HepG2 (cell line): ENCODE measurements around the gene CORO1C. TPM values are rescaled to one million over a fixed set of nuclear protein-coding genes. Genes with fewer than 3 reads are reported as not detected.
A peak's percentile ranks its signal among the peaks of the same experiment; 100 is the strongest.

Experiments
- FOXO1 ChIP-seq: sonication (generic); formaldehyde crosslinking; IDR thresholded peaks from 2 replicates; pipeline ENCODE4 v1.4.0; 2020; ENCODE audit warnings: missing genetic modification reagents
- HOXA7 ChIP-seq: sonication (generic); formaldehyde crosslinking; IDR thresholded peaks from 2 replicates; pipeline ENCODE4 v1.8.1; 2022; ENCODE audit warnings: mild to moderate bottlenecking, missing genetic modification reagents, moderate library complexity
- JUND ChIP-seq: sonication (generic); formaldehyde crosslinking; IDR thresholded peaks from 2 replicates; pipeline ENCODE4 v1.8.0; 2022; ENCODE audit warnings: mild to moderate bottlenecking, missing genetic modification reagents
- KDM5B ChIP-seq: sonication (generic); formaldehyde crosslinking; IDR thresholded peaks from 2 replicates; pipeline ENCODE4 v1.4.0; 2020; ENCODE audit warnings: missing genetic modification reagents, mild to moderate bottlenecking, borderline replicate concordance
- KLF16 ChIP-seq, 2 experiments: sonication (generic) in 1 of 2; formaldehyde crosslinking in 1 of 2; IDR thresholded peaks; 2 replicates each; pipeline versions ENCODE4 v1.6.1 to v1.8.0; 2016 to 2023; ENCODE audit warnings: missing genetic modification reagents in 2 of 2, missing compliant biosample characterization in 1 of 2
- LCORL ChIP-seq, 2 experiments: fragments of 450-650 bp in 1 of 2; sonication (generic) in 1 of 2; formaldehyde crosslinking in 1 of 2; IDR thresholded peaks; 2 replicates each; pipeline versions ENCODE4 v1.5.0 to v1.6.1; 2017 to 2020; ENCODE audit warnings: antibody characterized with exemption in 1 of 2, missing genetic modification reagents in 1 of 2
- MAFF ChIP-seq: IDR thresholded peaks from 2 replicates; pipeline ENCODE4 v1.6.1; 2011; ENCODE audit warnings: low read depth, low read length, improper control_type of control experiment
- MAX ChIP-seq: IDR thresholded peaks from 2 replicates; pipeline ENCODE4 v1.6.1; 2012; ENCODE audit warnings: inconsistent platforms
- POLR2A ChIP-seq, 2 experiments: IDR thresholded peaks; 2 replicates each; pipeline ENCODE4 v1.6.1; 2011; ENCODE audit warnings: low read depth in 2 of 2, low read length in 2 of 2, mild to moderate bottlenecking in 1 of 2, moderate library complexity in 1 of 2; ENCODE audit not compliant: insufficient read depth in 1 of 2
- REL ChIP-seq: sonication (generic); formaldehyde crosslinking; conservative IDR thresholded peaks from 2 replicates; pipeline ENCODE4 v1.8.0; 2022; ENCODE audit warnings: mild to moderate bottlenecking, missing genetic modification reagents, moderate library complexity
- ZNF30 ChIP-seq: sonication (generic); formaldehyde crosslinking; IDR thresholded peaks from 2 replicates; pipeline ENCODE4 v1.5.0; 2020; ENCODE audit warnings: mild to moderate bottlenecking, missing genetic modification reagents
- ZNF570 ChIP-seq: sonication (generic); formaldehyde crosslinking; IDR thresholded peaks from 2 replicates; pipeline ENCODE4 v1.4.0; 2020; ENCODE audit warnings: mild to moderate bottlenecking, missing genetic modification reagents, borderline replicate concordance
- ZNF790 ChIP-seq: sonication (generic); formaldehyde crosslinking; IDR thresholded peaks from 2 replicates; pipeline ENCODE4 v1.8.0; 2022; ENCODE audit warnings: missing genetic modification reagents, mild to moderate bottlenecking, borderline replicate concordance
- polyA plus RNA-seq, 8 experiments: library from polyadenylated mRNA; depleted of rRNA in 3 of 8; stranded (reverse) in 7 of 8; unstranded in 1 of 8; fragments of >200 nt; fragmentation: Illumina TruSeq in 4 of 8; extraction: Trizol in 4 of 8; gene quantifications; 2 replicates each; pipeline versions ENCODE4 v1.2.1 to v1.2.3, GENCODE V29; 2011 to 2016; ENCODE audit warnings: low read depth in 4 of 8, missing spikeins in 1 of 8, mixed read lengths in 1 of 8; ENCODE audit not compliant: insufficient read depth in 1 of 8
- total RNA-seq, 5 experiments: library from RNA; depleted of rRNA; stranded (reverse); fragments of >200 nt; fragmentation: Illumina TruSeq; extraction: Trizol; gene quantifications; 2 replicates each; pipeline ENCODE4 v1.2.3, GENCODE V29; 2016; ENCODE audit warnings: low read depth in 1 of 5
- TF ChIP-seq, protein P1 (sequence below): sonication (generic); formaldehyde crosslinking; IDR thresholded peaks from 2 replicates; pipeline ENCODE4 v1.8.0; 2023; ENCODE audit warnings: mild to moderate bottlenecking, missing genetic modification reagents
- TF ChIP-seq, protein P2 (sequence below): sonication (generic); formaldehyde crosslinking; IDR thresholded peaks from 2 replicates; pipeline ENCODE4 v1.5.0; 2020; ENCODE audit warnings: mild to moderate bottlenecking, missing genetic modification reagents
- TF ChIP-seq, protein P3 (sequence below): IDR thresholded peaks from 2 replicates; pipeline ENCODE4 v1.6.1; 2016; ENCODE audit warnings: low read depth
- TF ChIP-seq, protein P4 (sequence below): sonication (generic); formaldehyde crosslinking; IDR thresholded peaks from 2 replicates; pipeline ENCODE4 v1.8.0; 2022; ENCODE audit warnings: mild to moderate bottlenecking, missing genetic modification reagents, moderate library complexity
- TF ChIP-seq, protein P5 (sequence below): sonication (generic); formaldehyde crosslinking; IDR thresholded peaks from 2 replicates; pipeline ENCODE4 v1.5.0; 2020; ENCODE audit warnings: missing genetic modification reagents
- TF ChIP-seq, protein P6 (sequence below), 2 experiments: sonication (generic) in 1 of 2; formaldehyde crosslinking in 1 of 2; IDR thresholded peaks; 2 replicates each; pipeline versions ENCODE4 v1.4.0 to v1.6.1; 2018 to 2020; ENCODE audit warnings: missing genetic modification reagents in 2 of 2, borderline replicate concordance in 1 of 2, low read depth in 1 of 2, mild to moderate bottlenecking in 1 of 2, missing biosample characterization in 1 of 2

CORO1C gene
- total and polyA plus RNA-seq, 2 of the 13 experiments (the other 11 are each of a cell fraction or from before 2014, with no cell fraction given) = 73.7 to 131 TPM

DNA sequence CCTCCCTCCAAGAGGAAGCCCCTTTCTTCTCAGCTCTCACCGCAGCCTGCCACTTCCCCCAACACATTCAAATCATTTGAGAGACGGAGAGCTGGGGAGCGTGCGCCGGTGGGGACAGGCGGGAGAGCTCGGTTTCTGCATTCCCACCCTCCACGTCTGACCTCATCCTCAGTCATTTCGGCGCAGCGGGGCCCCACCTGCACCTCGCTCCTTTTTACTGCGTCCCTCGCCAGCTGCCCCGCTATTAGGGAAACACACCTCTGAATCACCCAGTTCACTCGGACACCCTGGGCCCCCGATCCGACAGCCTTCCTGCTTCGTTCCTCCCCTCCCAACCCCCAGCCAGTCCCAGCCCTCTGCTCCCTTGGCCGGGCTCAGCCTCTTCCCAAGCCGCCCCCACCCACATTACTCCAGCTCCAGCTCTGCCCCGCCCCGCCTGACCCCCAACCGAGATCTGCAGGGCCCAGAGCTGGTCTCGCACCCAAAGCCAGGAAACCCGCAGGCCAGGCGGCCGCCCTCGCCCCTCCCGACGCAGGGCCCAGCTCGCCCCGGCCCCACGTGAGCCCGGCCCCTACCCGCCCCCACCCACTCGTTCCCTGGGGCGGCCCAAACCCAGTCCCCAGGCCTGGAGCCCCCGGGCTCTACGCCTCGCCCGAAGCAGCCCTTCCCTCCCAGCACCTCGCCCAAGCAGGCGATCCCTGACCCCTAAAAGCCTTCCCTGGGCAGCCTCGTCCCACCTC lies 783 bp downstream of the CORO1C start (continued):
- TF ChIP-seq ZNF30 (no peak), LCORL (IDR thresholded peaks at IDR 0.05) (no peak), LCORL (CRISPR knock-in tag; IDR thresholded peaks at IDR 0.05) (peak; percentile 53; the same call in 1 of the 2 replicates), MAFF (no peak), POLR2A (IDR thresholded peaks at IDR 0.05; ENCODE audit: insufficient read depth in 1 of 2, low read depth in 2 of 2, low read length in 2 of 2) (peak; percentile 31 to 81; a peak in 2 of 4 replicates), ZNF570 (CRISPR knock-in tag) (no peak), HOXA7 (no peak), KLF16 (CRISPR knock-in tag; IDR thresholded peaks at IDR 0.05) (0 out of 4 replicates have a peak, but pooled peaks of 1 of the 2 experiments have one; percentile 22), KDM5B (CRISPR knock-in tag) (0 out of 2 replicates have a peak, but pooled peaks have one; percentile 4), FOXO1 (CRISPR knock-in tag) (no peak), REL (CRISPR knock-in tag) (0 out of 2 replicates have a peak, but pooled peaks have one; percentile 60), MAX (peak; percentile 50), JUND (CRISPR knock-in tag) (no peak), ZNF790 (CRISPR knock-in tag) (0 out of 2 replicates have a peak, but pooled peaks have one; percentile 85)
- TF ChIP-seq, protein P1, sequence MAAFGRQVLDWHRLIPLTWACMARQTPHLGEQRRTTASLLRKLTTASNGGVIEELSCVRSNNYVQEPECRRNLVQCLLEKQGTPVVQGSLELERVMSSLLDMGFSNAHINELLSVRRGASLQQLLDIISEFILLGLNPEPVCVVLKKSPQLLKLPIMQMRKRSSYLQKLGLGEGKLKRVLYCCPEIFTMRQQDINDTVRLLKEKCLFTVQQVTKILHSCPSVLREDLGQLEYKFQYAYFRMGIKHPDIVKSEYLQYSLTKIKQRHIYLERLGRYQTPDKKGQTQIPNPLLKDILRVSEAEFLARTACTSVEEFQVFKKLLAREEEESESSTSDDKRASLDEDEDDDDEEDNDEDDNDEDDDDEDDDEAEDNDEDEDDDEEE (CRISPR knock-in tag) = 0 out of 2 replicates have a peak, but pooled peaks have one; percentile 53
- TF ChIP-seq, protein P2, sequence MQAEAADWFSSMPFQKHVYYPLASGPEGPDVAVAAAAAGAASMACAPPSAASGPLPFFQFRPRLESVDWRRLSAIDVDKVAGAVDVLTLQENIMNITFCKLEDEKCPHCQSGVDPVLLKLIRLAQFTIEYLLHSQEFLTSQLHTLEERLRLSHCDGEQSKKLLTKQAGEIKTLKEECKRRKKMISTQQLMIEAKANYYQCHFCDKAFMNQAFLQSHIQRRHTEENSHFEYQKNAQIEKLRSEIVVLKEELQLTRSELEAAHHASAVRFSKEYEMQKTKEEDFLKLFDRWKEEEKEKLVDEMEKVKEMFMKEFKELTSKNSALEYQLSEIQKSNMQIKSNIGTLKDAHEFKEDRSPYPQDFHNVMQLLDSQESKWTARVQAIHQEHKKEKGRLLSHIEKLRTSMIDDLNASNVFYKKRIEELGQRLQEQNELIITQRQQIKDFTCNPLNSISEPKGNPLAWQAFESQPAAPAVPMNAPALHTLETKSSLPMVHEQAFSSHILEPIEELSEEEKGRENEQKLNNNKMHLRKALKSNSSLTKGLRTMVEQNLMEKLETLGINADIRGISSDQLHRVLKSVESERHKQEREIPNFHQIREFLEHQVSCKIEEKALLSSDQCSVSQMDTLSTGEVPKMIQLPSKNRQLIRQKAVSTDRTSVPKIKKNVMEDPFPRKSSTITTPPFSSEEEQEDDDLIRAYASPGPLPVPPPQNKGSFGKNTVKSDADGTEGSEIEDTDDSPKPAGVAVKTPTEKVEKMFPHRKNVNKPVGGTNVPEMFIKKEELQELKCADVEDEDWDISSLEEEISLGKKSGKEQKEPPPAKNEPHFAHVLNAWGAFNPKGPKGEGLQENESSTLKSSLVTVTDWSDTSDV (CRISPR knock-in tag) = no peak; the same call in 1 of the 2 replicates
- TF ChIP-seq, protein P3, sequence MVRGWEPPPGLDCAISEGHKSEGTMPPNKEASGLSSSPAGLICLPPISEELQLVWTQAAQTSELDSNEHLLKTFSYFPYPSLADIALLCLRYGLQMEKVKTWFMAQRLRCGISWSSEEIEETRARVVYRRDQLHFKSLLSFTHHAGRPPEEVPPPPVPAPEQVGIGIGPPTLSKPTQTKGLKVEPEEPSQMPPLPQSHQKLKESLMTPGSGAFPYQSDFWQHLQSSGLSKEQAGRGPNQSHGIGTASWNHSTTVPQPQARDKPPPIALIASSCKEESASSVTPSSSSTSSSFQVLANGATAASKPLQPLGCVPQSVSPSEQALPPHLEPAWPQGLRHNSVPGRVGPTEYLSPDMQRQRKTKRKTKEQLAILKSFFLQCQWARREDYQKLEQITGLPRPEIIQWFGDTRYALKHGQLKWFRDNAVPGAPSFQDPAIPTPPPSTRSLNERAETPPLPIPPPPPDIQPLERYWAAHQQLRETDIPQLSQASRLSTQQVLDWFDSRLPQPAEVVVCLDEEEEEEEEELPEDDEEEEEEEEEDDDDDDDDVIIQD (CRISPR knock-in tag) = no peak
- TF ChIP-seq, protein P4, sequence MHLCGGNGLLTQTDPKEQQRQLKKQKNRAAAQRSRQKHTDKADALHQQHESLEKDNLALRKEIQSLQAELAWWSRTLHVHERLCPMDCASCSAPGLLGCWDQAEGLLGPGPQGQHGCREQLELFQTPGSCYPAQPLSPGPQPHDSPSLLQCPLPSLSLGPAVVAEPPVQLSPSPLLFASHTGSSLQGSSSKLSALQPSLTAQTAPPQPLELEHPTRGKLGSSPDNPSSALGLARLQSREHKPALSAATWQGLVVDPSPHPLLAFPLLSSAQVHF (CRISPR knock-in tag) = 0 out of 2 replicates have a peak, but pooled peaks have one; percentile 25
- TF ChIP-seq, protein P5, sequence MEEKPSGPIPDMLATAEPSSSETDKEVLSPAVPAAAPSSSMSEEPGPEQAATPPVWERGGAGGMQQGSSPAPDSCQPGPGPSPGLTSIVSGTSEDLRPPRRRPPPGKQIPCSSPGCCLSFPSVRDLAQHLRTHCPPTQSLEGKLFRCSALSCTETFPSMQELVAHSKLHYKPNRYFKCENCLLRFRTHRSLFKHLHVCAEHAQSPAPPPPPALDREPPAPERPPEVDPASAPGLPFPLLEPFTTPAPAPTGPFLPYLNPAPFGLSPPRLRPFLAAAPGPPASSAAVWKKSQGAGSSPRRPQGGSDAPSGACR (CRISPR knock-in tag) = 0 out of 2 replicates have a peak, but pooled peaks have one; percentile 1
- TF ChIP-seq, protein P6, sequence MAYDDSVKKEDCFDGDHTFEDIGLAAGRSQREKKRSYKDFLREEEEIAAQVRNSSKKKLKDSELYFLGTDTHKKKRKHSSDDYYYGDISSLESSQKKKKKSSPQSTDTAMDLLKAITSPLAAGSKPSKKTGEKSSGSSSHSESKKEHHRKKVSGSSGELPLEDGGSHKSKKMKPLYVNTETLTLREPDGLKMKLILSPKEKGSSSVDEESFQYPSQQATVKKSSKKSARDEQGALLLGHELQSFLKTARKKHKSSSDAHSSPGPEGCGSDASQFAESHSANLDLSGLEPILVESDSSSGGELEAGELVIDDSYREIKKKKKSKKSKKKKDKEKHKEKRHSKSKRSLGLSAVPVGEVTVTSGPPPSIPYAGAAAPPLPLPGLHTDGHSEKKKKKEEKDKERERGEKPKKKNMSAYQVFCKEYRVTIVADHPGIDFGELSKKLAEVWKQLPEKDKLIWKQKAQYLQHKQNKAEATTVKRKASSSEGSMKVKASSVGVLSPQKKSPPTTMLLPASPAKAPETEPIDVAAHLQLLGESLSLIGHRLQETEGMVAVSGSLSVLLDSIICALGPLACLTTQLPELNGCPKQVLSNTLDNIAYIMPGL (CRISPR knock-in tag; IDR thresholded peaks at IDR 0.05; ENCODE audit: borderline replicate concordance in 1 of 2, low read depth in 1 of 2) = peak; percentile 2 to 12; a peak in 1 of 4 replicates
